Retinal pigment epithelial cell (primary cell): ENCODE data around the gene EBF3.

ENCODE experiments used
- DNase-seq: peaks from one replicate; pipeline ENCODE4 v3.0.0-alpha.2; 2010; ENCODE audit warnings: low read depth
- H3K4me3 ChIP-seq: 2 replicates; pipeline ENCODE4 v1.5.1; 2011; ENCODE audit warnings: mild to moderate bottlenecking, low read length, control low read depth, moderate library complexity
- CTCF ChIP-seq: conservative IDR thresholded peaks from 2 replicates; pipeline ENCODE4 v1.5.1; 2011; ENCODE audit warnings: low read depth, low read length, control low read depth, inconsistent platforms

Gene EBF3

GRCh38 chr10:129882291-129883010, 81.6 kb downstream of the EBF3 start:
- no peak for TF ChIP-seq CTCF
- no peak overlapping the region for H3K4me3 ChIP-seq
- DNase-seq, result no peak

GRCh38 chr10:129881641-129882040, 82.4 kb downstream of the EBF3 start:
- no peak for TF ChIP-seq CTCF
- no peak for DNase-seq
- no peak overlapping the region for H3K4me3 ChIP-seq

GRCh38 chr10:129880191-129880870, 83.7 kb downstream of the EBF3 start:
- DNase-seq, result no peak
- no peak for TF ChIP-seq CTCF
- no peak overlapping the region for H3K4me3 ChIP-seq

- no peak for TF ChIP-seq CTCF
- H3K4me3 ChIP-seq, result no peak overlapping the region
- no peak for DNase-seq
Observed at GRCh38 chr10:129879655-129880054, 84.4 kb downstream of the EBF3 start.

- no peak for DNase-seq
- no peak overlapping the region for H3K4me3 ChIP-seq
- TF ChIP-seq CTCF, result no peak
Observed at GRCh38 chr10:129878835-129879234, 85.2 kb downstream of the EBF3 start.

GRCh38 chr10:129877773-129878371, 86.2 kb downstream of the EBF3 start:
- no peak for DNase-seq
- H3K4me3 ChIP-seq, result no peak overlapping the region
- no peak for TF ChIP-seq CTCF
